ENCODE results near the gene CCSER1.

Gene CCSER1

GRCh38 chr4:90425893-90426292 is 298.7 kb downstream of the CCSER1 start:
- TF ChIP-seq, protein P1, sequence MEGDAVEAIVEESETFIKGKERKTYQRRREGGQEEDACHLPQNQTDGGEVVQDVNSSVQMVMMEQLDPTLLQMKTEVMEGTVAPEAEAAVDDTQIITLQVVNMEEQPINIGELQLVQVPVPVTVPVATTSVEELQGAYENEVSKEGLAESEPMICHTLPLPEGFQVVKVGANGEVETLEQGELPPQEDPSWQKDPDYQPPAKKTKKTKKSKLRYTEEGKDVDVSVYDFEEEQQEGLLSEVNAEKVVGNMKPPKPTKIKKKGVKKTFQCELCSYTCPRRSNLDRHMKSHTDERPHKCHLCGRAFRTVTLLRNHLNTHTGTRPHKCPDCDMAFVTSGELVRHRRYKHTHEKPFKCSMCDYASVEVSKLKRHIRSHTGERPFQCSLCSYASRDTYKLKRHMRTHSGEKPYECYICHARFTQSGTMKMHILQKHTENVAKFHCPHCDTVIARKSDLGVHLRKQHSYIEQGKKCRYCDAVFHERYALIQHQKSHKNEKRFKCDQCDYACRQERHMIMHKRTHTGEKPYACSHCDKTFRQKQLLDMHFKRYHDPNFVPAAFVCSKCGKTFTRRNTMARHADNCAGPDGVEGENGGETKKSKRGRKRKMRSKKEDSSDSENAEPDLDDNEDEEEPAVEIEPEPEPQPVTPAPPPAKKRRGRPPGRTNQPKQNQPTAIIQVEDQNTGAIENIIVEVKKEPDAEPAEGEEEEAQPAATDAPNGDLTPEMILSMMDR (IDR thresholded peaks at IDR 0.05; ENCODE audit: borderline replicate concordance, extremely low read depth, low read length, poor library complexity, severe bottlenecking) = no peak
- TF ChIP-seq EZH2 (IDR thresholded peaks at IDR 0.05; ENCODE audit: borderline replicate concordance, low read depth, low read length, severe bottlenecking) = no peak
- no peak overlapping the region for H2AFZ ChIP-seq (ENCODE audit: low read depth, low read length)
- H3K27me3 ChIP-seq (ENCODE audit: insufficient read depth, low read length, poor library complexity) = no peaks in the 10 kb centered on the region
- no peaks in the 10 kb centered on the region for H3K9me3 ChIP-seq (ENCODE audit: insufficient read depth, low read length, severe bottlenecking)
- no peaks in the 10 kb centered on the region for H4K20me1 ChIP-seq (ENCODE audit: insufficient read depth, low read length)
- ATAC-seq (ENCODE audit: insufficient read depth, low read depth) (no peak), DNase-seq (no peak)
- no peak overlapping the region for H3K9ac ChIP-seq (ENCODE audit: low read depth, low read length)
- no peak overlapping the region for H3K4me2 ChIP-seq (ENCODE audit: insufficient read depth, low read length)
- no peaks in the 10 kb centered on the region for H3K79me2 ChIP-seq (ENCODE audit: insufficient read depth, low read length)
- H3K4me3 ChIP-seq (ENCODE audit: low read depth in 1 of 2, low read length in 2 of 2) = no peak overlapping the region
- H3K4me1 ChIP-seq (ENCODE audit: insufficient read depth, low read length) = no peaks in the 10 kb centered on the region
- H3K27ac ChIP-seq (ENCODE audit: low read length) = no peak overlapping the region
- no peaks in the 10 kb centered on the region for H3K36me3 ChIP-seq (ENCODE audit: insufficient read depth, low read length)

GRCh38 chr4:90438522-90438921 is 311.3 kb downstream of the CCSER1 start:
- Histone ChIP-seq H3K9ac (ENCODE audit: low read depth, low read length) (no peak overlapping the region), H3K4me2 (ENCODE audit: insufficient read depth, low read length) (no peak overlapping the region), H4K20me1 (ENCODE audit: insufficient read depth, low read length) (no peaks in the 10 kb centered on the region), H3K27me3 (ENCODE audit: insufficient read depth, low read length, poor library complexity) (no peaks in the 10 kb centered on the region), H3K4me3 (ENCODE audit: low read depth in 1 of 2, low read length in 2 of 2) (no peak overlapping the region), H3K9me3 (ENCODE audit: insufficient read depth, low read length, severe bottlenecking) (no peaks in the 10 kb centered on the region), H3K79me2 (ENCODE audit: insufficient read depth, low read length) (no peaks in the 10 kb centered on the region), H2AFZ (ENCODE audit: low read depth, low read length) (no peak overlapping the region), H3K4me1 (ENCODE audit: insufficient read depth, low read length) (no peaks in the 10 kb centered on the region), H3K27ac (ENCODE audit: low read length) (no peak overlapping the region), H3K36me3 (ENCODE audit: insufficient read depth, low read length) (no peaks in the 10 kb centered on the region)
- ATAC-seq (ENCODE audit: insufficient read depth, low read depth) (no peak), DNase-seq (no peak)
- TF ChIP-seq, protein P1 (IDR thresholded peaks at IDR 0.05; ENCODE audit: borderline replicate concordance, extremely low read depth, low read length, poor library complexity, severe bottlenecking) = no peak
- TF ChIP-seq EZH2 (IDR thresholded peaks at IDR 0.05; ENCODE audit: borderline replicate concordance, low read depth, low read length, severe bottlenecking) = no peak

- Histone ChIP-seq H3K27me3 (ENCODE audit: insufficient read depth, low read length, poor library complexity) (no peaks in the 10 kb centered on the region), H3K4me3 (ENCODE audit: low read depth in 1 of 2, low read length in 2 of 2) (no peak overlapping the region), H3K36me3 (ENCODE audit: insufficient read depth, low read length) (no peaks in the 10 kb centered on the region), H3K4me2 (ENCODE audit: insufficient read depth, low read length) (no peak overlapping the region), H3K9ac (ENCODE audit: low read depth, low read length) (no peak overlapping the region), H4K20me1 (ENCODE audit: insufficient read depth, low read length) (no peaks in the 10 kb centered on the region), H2AFZ (ENCODE audit: low read depth, low read length) (no peak overlapping the region), H3K27ac (ENCODE audit: low read length) (no peak overlapping the region), H3K9me3 (ENCODE audit: insufficient read depth, low read length, severe bottlenecking) (no peaks in the 10 kb centered on the region), H3K4me1 (ENCODE audit: insufficient read depth, low read length) (no peaks in the 10 kb centered on the region), H3K79me2 (ENCODE audit: insufficient read depth, low read length) (no peaks in the 10 kb centered on the region)
- DNase-seq (no peak), ATAC-seq (ENCODE audit: insufficient read depth, low read depth) (no peak)
- TF ChIP-seq, protein P1 (IDR thresholded peaks at IDR 0.05; ENCODE audit: borderline replicate concordance, extremely low read depth, low read length, poor library complexity, severe bottlenecking) = no peak
These were observed 314.6 kb downstream of the CCSER1 start for GRCh38 chr4:90441770-90442169.

GRCh38 chr4:90442619-90443018 is 315.4 kb downstream of the CCSER1 start:
- DNase-seq (no peak), ATAC-seq (ENCODE audit: insufficient read depth, low read depth) (no peak)
- Histone ChIP-seq H3K4me3 (ENCODE audit: low read depth in 1 of 2, low read length in 2 of 2) (no peak overlapping the region), H3K27ac (ENCODE audit: low read length) (no peak overlapping the region), H2AFZ (ENCODE audit: low read depth, low read length) (no peak overlapping the region), H4K20me1 (ENCODE audit: insufficient read depth, low read length) (no peaks in the 10 kb centered on the region), H3K4me1 (ENCODE audit: insufficient read depth, low read length) (no peaks in the 10 kb centered on the region), H3K36me3 (ENCODE audit: insufficient read depth, low read length) (no peaks in the 10 kb centered on the region), H3K9me3 (ENCODE audit: insufficient read depth, low read length, severe bottlenecking) (no peaks in the 10 kb centered on the region), H3K4me2 (ENCODE audit: insufficient read depth, low read length) (no peak overlapping the region), H3K9ac (ENCODE audit: low read depth, low read length) (no peak overlapping the region), H3K27me3 (ENCODE audit: insufficient read depth, low read length, poor library complexity) (no peaks in the 10 kb centered on the region), H3K79me2 (ENCODE audit: insufficient read depth, low read length) (no peaks in the 10 kb centered on the region)
- TF ChIP-seq, protein P1 (IDR thresholded peaks at IDR 0.05; ENCODE audit: borderline replicate concordance, extremely low read depth, low read length, poor library complexity, severe bottlenecking) = no peak
- TF ChIP-seq EZH2 (IDR thresholded peaks at IDR 0.05; ENCODE audit: borderline replicate concordance, low read depth, low read length, severe bottlenecking) = no peak
